Keratinocyte (primary cell): ENCODE results near the gene APBB1IP. TPM values are rescaled to one million over a fixed set of nuclear protein-coding genes. Genes with fewer than 3 reads are reported as not detected.

Experiments
- DNase-seq: peaks from one replicate; pipeline ENCODE4 v3.0.0-alpha.2; 2011; ENCODE audit warnings: low read depth, missing footprints, low spot score
- FAIRE-seq: peaks from 2 replicates; lab custom pipeline; 2011; peaks lifted over from hg19 to GRCh38; lab: Jason Lieb, UNC
- H2AFZ ChIP-seq: 2 replicates; pipeline ENCODE4 v1.6.0; 2012; ENCODE audit warnings: low read length, control low read depth, inconsistent platforms; ENCODE audit not compliant: control insufficient read depth
- H3K27ac ChIP-seq: 2 replicates; pipeline ENCODE4 v1.5.1; 2011; ENCODE audit warnings: low read length; ENCODE audit not compliant: control insufficient read depth, insufficient read depth
- H3K27me3 ChIP-seq: 3 replicates; pipeline ENCODE4 v1.6.0; 2011; ENCODE audit warnings: low read length; ENCODE audit not compliant: control insufficient read depth, insufficient read depth; ENCODE audit errors: extremely low read depth
- H3K36me3 ChIP-seq, 2 experiments: 2 replicates in 1 of 2; 3 replicates in 1 of 2; pipeline ENCODE4 v1.5.1; 2011; ENCODE audit warnings: low read length in 2 of 2, mild to moderate bottlenecking in 1 of 2; ENCODE audit not compliant: control insufficient read depth in 2 of 2, insufficient read depth in 2 of 2; ENCODE audit errors: extremely low read depth in 1 of 2
- H3K4me1 ChIP-seq: 3 replicates; pipeline ENCODE4 v1.5.1; 2011; ENCODE audit warnings: low read length; ENCODE audit not compliant: control insufficient read depth, insufficient read depth; ENCODE audit errors: extremely low read depth
- H3K4me2 ChIP-seq: 3 replicates; pipeline ENCODE4 v1.6.0; 2011; ENCODE audit warnings: low read depth, low read length; ENCODE audit not compliant: control insufficient read depth, insufficient read depth; ENCODE audit errors: extremely low read depth
- H3K4me3 ChIP-seq, 3 experiments: fragments of 200-600 bp in 1 of 3; sonication (generic) in 1 of 3; 2 replicates in 2 of 3; 3 replicates in 1 of 3; pipeline ENCODE4 v1.5.1; 2011 to 2016; ENCODE audit warnings: low read length in 3 of 3, mild to moderate bottlenecking in 3 of 3, control low read depth in 2 of 3, inconsistent platforms in 1 of 3, low read depth in 1 of 3, mixed read lengths in 1 of 3, mixed run types in 1 of 3, moderate library complexity in 1 of 3; ENCODE audit not compliant: control insufficient read depth in 2 of 3, insufficient read depth in 2 of 3; ENCODE audit errors: extremely low read depth in 1 of 3
- H3K79me2 ChIP-seq: 2 replicates; pipeline ENCODE4 v1.6.0; 2012; ENCODE audit warnings: low read length; ENCODE audit not compliant: control insufficient read depth, insufficient read depth
- H3K9ac ChIP-seq: 3 replicates; pipeline ENCODE4 v1.6.0; 2011; ENCODE audit warnings: low read length; ENCODE audit not compliant: control insufficient read depth, insufficient read depth; ENCODE audit errors: extremely low read depth
- H3K9me1 ChIP-seq: 3 replicates; pipeline ENCODE4 v1.6.0; 2011; ENCODE audit warnings: low read length; ENCODE audit not compliant: control insufficient read depth, insufficient read depth; ENCODE audit errors: extremely low read depth
- H3K9me3 ChIP-seq: 2 replicates; pipeline ENCODE4 v1.5.1; 2012; ENCODE audit warnings: low read depth, low read length; ENCODE audit not compliant: control insufficient read depth
- H4K20me1 ChIP-seq: 3 replicates; pipeline ENCODE4 v1.6.0; 2011; ENCODE audit warnings: low read length; ENCODE audit not compliant: control insufficient read depth, insufficient read depth; ENCODE audit errors: extremely low read depth
- CTCF ChIP-seq, 3 experiments: IDR thresholded peaks in 1 of 3; conservative IDR thresholded peaks in 1 of 3; optimal IDR thresholded peaks in 1 of 3; 2 replicates in 2 of 3; 3 replicates in 1 of 3; pipeline versions ENCODE3 to v1.5.1; 2011; ENCODE audit warnings: low read length in 3 of 3, mild to moderate bottlenecking in 3 of 3, moderate library complexity in 2 of 3, control low read depth in 1 of 3, inconsistent platforms in 1 of 3; ENCODE audit not compliant: insufficient read depth in 2 of 3; ENCODE audit errors: extremely low read depth in 1 of 3
- EZH2 ChIP-seq: IDR thresholded peaks from one replicate; pipeline ENCODE4 v1.6.1; 2012; ENCODE audit warnings: inconsistent platforms, mild to moderate bottlenecking, low read length, moderate library complexity
- dilution Hi-C: fragments of 300-500 bp; cut with MboI; formaldehyde crosslinking; loops from one replicate; pipeline ENCODE4 v1.7.0; 2020; ENCODE audit warnings: low sequenced_read_pairs; ENCODE audit not compliant: extremely low pct_ligation_motif_present
- polyA plus RNA-seq, 5 experiments: library from polyadenylated mRNA; depleted of rRNA in 3 of 5; stranded (reverse) in 3 of 5; stranded (forward) in 1 of 5; unstranded in 1 of 5; fragments of >200 nt; gene quantifications; 1 replicate in 1 of 5; 2 replicates in 3 of 5; 3 replicates in 1 of 5; pipeline versions ENCODE4 v1.2.1 to v1.2.3, GENCODE V29; 2011 to 2012; ENCODE audit warnings: missing spikeins in 2 of 5, low read depth in 1 of 5, low replicate concordance in 1 of 5

The APBB1IP gene
- polyA plus RNA-seq, 1 donor (not counting 4 experiments of a cell fraction or from before 2014, with no cell fraction given) = not detected

- H2AFZ ChIP-seq = no peak overlapping the region
- dilution Hi-C loops = no loop called here
- H3K4me1 ChIP-seq = no peaks in the 10 kb centered on the region
- H3K79me2 ChIP-seq = no peaks in the 10 kb centered on the region
- no peaks in the 10 kb centered on the region for H3K27me3 ChIP-seq
- no peak for FAIRE-seq
- TF ChIP-seq EZH2 (no peak), CTCF (optimal IDR thresholded peaks at IDR 0.05 in 1 of 3, IDR thresholded peaks at IDR 0.05 in 1 of 3, conservative IDR thresholded peaks at IDR 0.05 in 1 of 3; ENCODE audit: extremely low read depth in 1 of 3, insufficient read depth in 2 of 3, low read length in 3 of 3) (no peak)
- no peaks in the 10 kb centered on the region for H3K9me1 ChIP-seq
- no peak overlapping the region for H3K9ac ChIP-seq
- H3K4me3 ChIP-seq = no peak overlapping the region
- no peak overlapping the region for H3K4me2 ChIP-seq
- no peaks in the 10 kb centered on the region for H3K9me3 ChIP-seq
- no peaks in the 10 kb centered on the region for H4K20me1 ChIP-seq
- no peak overlapping the region for H3K27ac ChIP-seq
- DNase-seq = no peak
- H3K36me3 ChIP-seq = no peaks in the 10 kb centered on the region
These were observed 7.4 kb upstream of the APBB1IP start for GRCh38 chr10:26430641-26431163.

GRCh38 chr10:26432938-26433337, 5.2 kb upstream of the APBB1IP start:
- no peaks in the 10 kb centered on the region for H3K4me1 ChIP-seq
- no peaks in the 10 kb centered on the region for H4K20me1 ChIP-seq
- no peak overlapping the region for H2AFZ ChIP-seq
- H3K4me3 ChIP-seq = no peak overlapping the region
- no peak overlapping the region for H3K9ac ChIP-seq
- dilution Hi-C loops = no loop called here
- DNase-seq (no peak), FAIRE-seq (no peak)
- no peak for TF ChIP-seq CTCF (optimal IDR thresholded peaks at IDR 0.05 in 1 of 3, IDR thresholded peaks at IDR 0.05 in 1 of 3, conservative IDR thresholded peaks at IDR 0.05 in 1 of 3; ENCODE audit: extremely low read depth in 1 of 3, insufficient read depth in 2 of 3, low read length in 3 of 3)
- no peaks in the 10 kb centered on the region for H3K9me1 ChIP-seq
- H3K27ac ChIP-seq = no peak overlapping the region
- peaks cover 5% of the 10 kb centered on the region for H3K27me3 ChIP-seq
- no peaks in the 10 kb centered on the region for H3K9me3 ChIP-seq
- no peaks in the 10 kb centered on the region for H3K36me3 ChIP-seq
- H3K79me2 ChIP-seq = no peaks in the 10 kb centered on the region
- H3K4me2 ChIP-seq = no peak overlapping the region
